ENCODE results near the gene IL18RAP. TPM values are rescaled to one million over a fixed set of nuclear protein-coding genes. Genes with fewer than 3 reads are reported as not detected.

Gene IL18RAP
- total and polyA plus RNA-seq, 7 donors: 0.68 to 1.4 (median 1.1) TPM; not detected in 3

- Histone ChIP-seq H3K36me3 (no peaks in the 10 kb centered on the region), H3K4me3 (no peak overlapping the region), H3K27ac (no peak overlapping the region), H3K27me3 (no peaks in the 10 kb centered on the region), H3K9me3 (peaks cover 0 to 4% (median 2%) of the 10 kb centered on the region in 4 donors), H3K4me1 (no peaks in the 10 kb centered on the region)
- intact Hi-C loops (cut with DNase I): no loop called here
- 87% methylated on average over 3 of the region's 3 CpGs for WGBS, 2 donors
- TF ChIP-seq POLR2A (IDR thresholded peaks at IDR 0.05) (no peak), POLR2AphosphoS5 (IDR thresholded peaks at IDR 0.05) (no peak), CTCF (IDR thresholded peaks at IDR 0.05) (no peak), EP300 (IDR thresholded peaks at IDR 0.05) (no peak)
- no peak for DNase-seq
Measured at GRCh38 chr2:102386867-102387541, 36.0 kb upstream of the IL18RAP start.

GRCh38 chr2:102387763-102388546 is 35.0 kb upstream of the IL18RAP start:
- no peak for DNase-seq
- Histone ChIP-seq H3K4me3 (no peak overlapping the region), H3K36me3 (no peaks in the 10 kb centered on the region), H3K27ac (no peak overlapping the region), H3K9me3 (peaks cover 0 to 4% (median 2%) of the 10 kb centered on the region in 4 donors), H3K27me3 (no peaks in the 10 kb centered on the region), H3K4me1 (no peaks in the 10 kb centered on the region)
- 89 to 91% methylated on average over 7 of the region's 7 CpGs for WGBS, 2 donors
- no peak for TF ChIP-seq POLR2A (IDR thresholded peaks at IDR 0.05)
- no peak for TF ChIP-seq EP300 (IDR thresholded peaks at IDR 0.05)
- TF ChIP-seq CTCF (IDR thresholded peaks at IDR 0.05): no peak
- intact Hi-C loops (cut with DNase I): no loop called here

GRCh38 chr2:102391565-102391964 is 31.4 kb upstream of the IL18RAP start:
- H3K4me3 ChIP-seq: no peak overlapping the region
- DNase-seq: no peak
- H3K27me3 ChIP-seq: no peaks in the 10 kb centered on the region
- no peak for TF ChIP-seq EP300 (IDR thresholded peaks at IDR 0.05)
- no peak for TF ChIP-seq POLR2AphosphoS5 (IDR thresholded peaks at IDR 0.05)
- TF ChIP-seq CTCF (IDR thresholded peaks at IDR 0.05): no peak
- TF ChIP-seq POLR2A (IDR thresholded peaks at IDR 0.05): no peak
- no peaks in the 10 kb centered on the region for H3K4me1 ChIP-seq
- H3K36me3 ChIP-seq: no peaks in the 10 kb centered on the region
- 84 to 92% methylated on average over 2 of the region's 2 CpGs for WGBS, 2 donors
- H3K9me3 ChIP-seq: no peaks in the 10 kb centered on the region
- intact Hi-C loops (cut with DNase I): no loop called here
- H3K27ac ChIP-seq: no peak overlapping the region

GRCh38 chr2:102392096-102392495 is 30.9 kb upstream of the IL18RAP start:
- 74 to 76% methylated on average over 3 of the region's 3 CpGs for WGBS, 2 donors
- TF ChIP-seq EP300 (IDR thresholded peaks at IDR 0.05) (no peak), CTCF (IDR thresholded peaks at IDR 0.05) (no peak), POLR2A (IDR thresholded peaks at IDR 0.05) (no peak)
- no peaks in the 10 kb centered on the region for H3K27me3 ChIP-seq

More at GRCh38 chr2:102392096-102392495, 30.9 kb upstream of the IL18RAP start:
- intact Hi-C loops (cut with DNase I): no loop called here
- Histone ChIP-seq H3K36me3 (no peaks in the 10 kb centered on the region), H3K4me3 (no peak overlapping the region), H3K27ac (no peak overlapping the region), H3K9me3 (no peaks in the 10 kb centered on the region), H3K4me1 (no peaks in the 10 kb centered on the region)
- no peak for DNase-seq

All from sigmoid colon (tissue), 7 donors.